ENCODE measurements around the gene FAAP24.

- no peak for TF ChIP-seq POLR2A (IDR thresholded peaks at IDR 0.05)
- no peak for TF ChIP-seq CTCF (IDR thresholded peaks at IDR 0.05)
Observed at GRCh38 chr19:32930567-32930966, 41.5 kb upstream of the FAAP24 start.

All from esophagus squamous epithelium (tissue), 4 donors.